HL-60 (cell line): ENCODE data around the gene GABRB1.

ENCODE experiments used
- DNase-seq, 2 experiments: peaks; one replicate each; pipeline ENCODE4 v3.0.0-alpha.2; 2010 to 2020; ENCODE audit warnings: low read depth in 1 of 2, low spot score in 1 of 2
- H3K27ac ChIP-seq: fragments of 250-450 bp; sonication (Bioruptor Pico); replicated peaks from 2 replicates; pipeline ENCODE4 v1.5.1; 2020; ENCODE audit warnings: mild to moderate bottlenecking, moderate library complexity
- H3K27me3 ChIP-seq: fragments of 250-450 bp; sonication (Bioruptor Pico); 2 replicates; pipeline ENCODE4 v1.5.1; 2021; ENCODE audit warnings: mild to moderate bottlenecking, moderate library complexity; ENCODE audit not compliant: insufficient read depth, poor library complexity, severe bottlenecking
- H3K4me3 ChIP-seq: replicated peaks from 2 replicates; pipeline ENCODE4 v1.5.1; 2011; ENCODE audit warnings: mild to moderate bottlenecking, control low read depth, low read length; ENCODE audit not compliant: insufficient read depth
- CTCF ChIP-seq: IDR thresholded peaks from one replicate; pipeline ENCODE4 v1.5.1; 2011; ENCODE audit warnings: low read length, control low read depth, inconsistent platforms; ENCODE audit not compliant: insufficient read depth
- GABPA ChIP-seq: IDR thresholded peaks from 2 replicates; pipeline ENCODE4 v1.6.1; 2012; ENCODE audit warnings: low read depth
- POLR2AphosphoS5 ChIP-seq: IDR thresholded peaks from 2 replicates; pipeline ENCODE4 v1.6.1; 2012; ENCODE audit warnings: low read depth
- REST ChIP-seq: IDR thresholded peaks from 2 replicates; pipeline ENCODE4 v1.6.1; 2012; ENCODE audit warnings: low read depth; ENCODE audit not compliant: insufficient replicate concordance
- SPI1 ChIP-seq: IDR thresholded peaks from 2 replicates; pipeline ENCODE4 v1.6.1; 2012; ENCODE audit warnings: low read depth, mild to moderate bottlenecking, borderline replicate concordance

Gene GABRB1

DNA sequence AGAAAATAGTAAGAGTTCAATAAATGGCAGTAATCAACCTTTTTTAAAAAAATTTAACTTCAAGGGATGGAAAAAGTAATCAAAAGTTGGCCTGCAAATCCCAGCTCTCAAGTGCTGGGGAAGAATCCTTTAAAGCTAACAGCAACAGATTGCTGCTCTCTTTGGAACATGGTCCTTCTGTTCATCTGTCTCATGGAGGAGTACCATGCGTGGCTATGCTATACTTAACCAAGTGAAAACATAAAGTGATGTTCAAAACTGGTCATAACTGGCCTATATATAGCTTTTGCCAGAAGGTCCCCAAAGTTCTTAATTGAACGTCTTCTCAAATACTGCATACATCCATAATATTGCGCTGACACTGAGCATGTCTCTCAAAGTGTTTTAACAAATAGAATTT is 154.4 kb downstream of the GABRB1 start:
- H3K27ac ChIP-seq = no peak overlapping the region
- TF ChIP-seq GABPA (no peak), REST (no peak), SPI1 (no peak)

GRCh38 chr4:47187608-47188007 is 156.2 kb downstream of the GABRB1 start:
- no peak overlapping the region for H3K27ac ChIP-seq
- H3K4me3 ChIP-seq = no peak overlapping the region
- TF ChIP-seq CTCF = no peak
- TF ChIP-seq SPI1 = no peak
- TF ChIP-seq GABPA = no peak
- no peak for TF ChIP-seq POLR2AphosphoS5
- no peak for TF ChIP-seq REST
- DNase-seq = no peak
- no peaks in the 10 kb centered on the region for H3K27me3 ChIP-seq

More for the DNA sequence above, 154.4 kb downstream of the GABRB1 start:
- Histone ChIP-seq H3K27me3 (no peaks in the 10 kb centered on the region), H3K4me3 (no peak overlapping the region)
- DNase-seq = no peak

GRCh38 chr4:47193179-47193578 is 161.8 kb downstream of the GABRB1 start:
- TF ChIP-seq SPI1 = no peak
- no peaks in the 10 kb centered on the region for H3K27me3 ChIP-seq
- DNase-seq = no peak
- H3K27ac ChIP-seq = no peak overlapping the region
- no peak overlapping the region for H3K4me3 ChIP-seq

- no peak for DNase-seq
- Histone ChIP-seq H3K27ac (no peak overlapping the region), H3K4me3 (no peak overlapping the region), H3K27me3 (no peaks in the 10 kb centered on the region)
- no peak for TF ChIP-seq CTCF
- no peak for TF ChIP-seq SPI1
- TF ChIP-seq POLR2AphosphoS5 = no peak
- TF ChIP-seq GABPA = no peak
- no peak for TF ChIP-seq REST
These were observed 162.8 kb downstream of the GABRB1 start for GRCh38 chr4:47194036-47194737.
